Glomerular visceral epithelial cell (primary cell): ENCODE results near the gene SYT3.
A peak's percentile ranks its signal among the peaks of the same experiment; 100 is the strongest.

ENCODE experiments used
- DNase-seq: peaks from one replicate; pipeline ENCODE4 v3.0.0-alpha.2; 2016; ENCODE audit errors: extremely low spot score

Gene SYT3

GRCh38 chr19:50639121-50640112, at the start of gene SYT3:
SYT3 (minus strand) TSS chr19:50639881; CDS start chr19:50637411, 2,470 bp downstream.
- DNase-seq, result peak; percentile 16

- DNase-seq, result no peak
Measured at GRCh38 chr19:50688766-50689165, 49.1 kb upstream of the SYT3 start.

- DNase-seq, result no peak
Measured at GRCh38 chr19:50686310-50687032, 46.8 kb upstream of the SYT3 start.

- peak; percentile 76 for DNase-seq
Measured at GRCh38 chr19:50679177-50680125, 39.8 kb upstream of the SYT3 start.

GRCh38 chr19:50678323-50678722, 38.6 kb upstream of the SYT3 start:
- DNase-seq, result no peak

- no peak for DNase-seq
Measured at GRCh38 chr19:50677636-50678035, 38.0 kb upstream of the SYT3 start.

GRCh38 chr19:50676625-50677197, 37.0 kb upstream of the SYT3 start:
- DNase-seq, result no peak

GRCh38 chr19:50673118-50673517, 33.4 kb upstream of the SYT3 start:
- DNase-seq, result no peak

GRCh38 chr19:50670102-50670380, 30.4 kb upstream of the SYT3 start:
- no peak for DNase-seq

- peak; percentile 43 for DNase-seq
Measured at GRCh38 chr19:50669302-50670101, 29.8 kb upstream of the SYT3 start.

GRCh38 chr19:50668879-50669278, 29.2 kb upstream of the SYT3 start:
- no peak for DNase-seq

GRCh38 chr19:50668416-50668815, 28.7 kb upstream of the SYT3 start:
- DNase-seq, result no peak

GRCh38 chr19:50667759-50668231, 28.1 kb upstream of the SYT3 start:
- DNase-seq, result no peak

- DNase-seq, result no peak
Measured at GRCh38 chr19:50667177-50667758, 27.6 kb upstream of the SYT3 start.

- DNase-seq, result no peak
Measured at GRCh38 chr19:50666346-50667176, 26.9 kb upstream of the SYT3 start.

- no peak for DNase-seq
Measured at GRCh38 chr19:50664204-50664603, 24.5 kb upstream of the SYT3 start.

- peak; percentile 12 for DNase-seq
Measured at GRCh38 chr19:50663482-50663790, 23.8 kb upstream of the SYT3 start.

GRCh38 chr19:50662651-50663481, 23.2 kb upstream of the SYT3 start:
- DNase-seq, result no peak
